SJSA1 (cell line): ENCODE results near the gene RNF2. TPM values are rescaled to one million over a fixed set of nuclear protein-coding genes. Genes with fewer than 3 reads are reported as not detected.
"Not testable (repeated sequence)": the region's sequence is repeated elsewhere in the genome, so short reads cannot be mapped to it uniquely, and the experiment has no call there.

Experiments
- DNase-seq, 2 experiments: peaks; one replicate each; pipeline ENCODE4 v3.0.0-alpha.2; 2015 to 2020; ENCODE audit warnings: low spot score in 2 of 2, low read depth in 1 of 2
- H3K27ac ChIP-seq: fragments of 250-450 bp; sonication (Bioruptor Pico); 2 replicates; pipeline ENCODE4 v1.5.1; 2020; ENCODE audit warnings: mild to moderate bottlenecking, moderate library complexity
- H3K27me3 ChIP-seq: fragments of 250-450 bp; sonication (Bioruptor Pico); replicated peaks from 2 replicates; pipeline ENCODE4 v1.5.1; 2020; ENCODE audit warnings: mild to moderate bottlenecking, moderate library complexity
- H3K36me3 ChIP-seq: fragments of 250-450 bp; sonication (Bioruptor Pico); 2 replicates; pipeline ENCODE4 v1.5.1; 2020; ENCODE audit warnings: mild to moderate bottlenecking
- H3K4me1 ChIP-seq: fragments of 250-450 bp; sonication (Bioruptor Pico); replicated peaks from 2 replicates; pipeline ENCODE4 v1.6.1; 2021; ENCODE audit warnings: mild to moderate bottlenecking
- H3K4me3 ChIP-seq: fragments of 250-450 bp; sonication (Bioruptor Pico); 2 replicates; pipeline ENCODE4 v1.5.1; 2020; ENCODE audit warnings: mild to moderate bottlenecking
- H3K9me3 ChIP-seq: fragments of 250-450 bp; sonication (Bioruptor Pico); replicated peaks from 2 replicates; pipeline ENCODE4 v1.5.1; 2020; ENCODE audit warnings: mild to moderate bottlenecking
- total RNA-seq: library from RNA; depleted of rRNA; stranded (reverse); fragments of >200 nt; shearing (Covaris generic); gene quantifications from 2 replicates; pipeline ENCODE4 v1.2.3, GENCODE V29; 2014

RNF2 gene
- total RNA-seq, 1 experiment from 2014 or later, result 20.9 TPM

DNA sequence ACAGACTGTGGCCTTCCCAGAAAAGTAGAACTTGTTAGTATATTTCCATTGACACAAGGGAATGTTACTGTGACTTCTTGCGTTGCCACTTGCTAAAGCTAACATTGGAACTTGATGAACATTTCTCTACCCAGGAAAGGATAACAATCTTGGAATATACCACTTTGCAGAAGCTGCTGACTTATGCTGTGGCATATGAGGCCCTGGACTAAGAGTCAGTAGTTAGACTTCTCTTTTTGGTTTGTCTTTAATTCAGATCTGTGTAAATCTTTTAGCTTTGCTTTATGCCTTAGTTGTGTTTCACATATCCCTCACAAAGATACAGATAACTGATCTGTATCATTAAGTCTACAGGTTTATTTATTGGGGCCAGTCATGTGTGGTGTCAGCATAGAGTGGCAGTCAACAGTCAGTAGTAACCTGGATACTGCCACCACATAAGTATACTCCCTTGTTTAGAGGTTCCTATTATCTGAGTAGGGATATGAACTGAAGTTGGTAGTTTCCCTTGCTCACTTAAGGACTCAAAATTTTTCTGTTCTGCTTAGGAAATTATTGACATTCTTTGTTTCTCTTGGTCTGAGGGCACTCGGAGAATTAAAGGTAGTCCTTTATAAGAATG lies 14.7 kb downstream of the RNF2 start:
- Histone ChIP-seq H3K9me3 (0 out of 2 replicates have a peak, but pooled peaks cover 2% of the 10 kb centered on the region), H3K4me3 (no peak overlapping the region), H3K36me3 (peaks cover 4% of the 10 kb centered on the region; the same call in 1 of the 2 replicates), H3K27me3 (no peaks in the 10 kb centered on the region), H3K27ac (no peak overlapping the region), H3K4me1 (no peaks in the 10 kb centered on the region)
- no peak for DNase-seq

DNA sequence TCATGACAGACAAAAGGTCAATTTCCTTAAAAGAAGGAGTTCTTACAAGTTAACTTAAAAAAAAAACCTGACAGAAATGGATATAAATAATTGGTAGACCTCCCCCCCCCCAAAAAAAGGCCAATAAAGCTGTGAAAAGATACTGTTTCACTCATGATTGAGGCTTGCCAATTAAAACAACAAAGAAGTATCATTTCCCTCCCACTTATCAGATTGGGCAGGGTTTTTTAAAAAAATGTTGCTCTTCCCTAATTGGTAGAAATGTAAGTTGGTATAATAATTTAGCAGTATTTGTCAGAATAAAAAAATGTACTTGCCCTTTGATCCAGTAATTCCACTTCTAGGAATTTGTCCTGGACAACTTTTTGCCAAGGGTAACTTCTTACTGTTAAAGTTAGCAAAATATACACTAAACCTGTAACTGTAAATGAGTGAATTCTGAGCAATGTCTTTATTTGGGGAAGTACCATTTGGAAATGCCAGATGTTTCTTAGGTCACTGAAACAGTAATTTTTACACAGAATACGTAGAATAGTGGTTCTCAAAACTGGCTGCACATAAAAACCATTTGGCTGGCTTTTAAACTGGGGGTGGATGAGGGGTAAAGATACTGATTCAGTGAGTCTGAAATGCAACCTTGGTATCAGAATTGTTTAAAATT lies 17.5 kb downstream of the RNF2 start:
- Histone ChIP-seq H3K4me3 (no peak overlapping the region), H3K36me3 (peaks cover 15% of the 10 kb centered on the region; the same call in 1 of the 2 replicates), H3K27me3 (no peaks in the 10 kb centered on the region), H3K9me3 (0 out of 2 replicates have a peak, but pooled peaks cover 2% of the 10 kb centered on the region), H3K4me1 (no peaks in the 10 kb centered on the region), H3K27ac (no peak overlapping the region)
- no peak for DNase-seq

DNA sequence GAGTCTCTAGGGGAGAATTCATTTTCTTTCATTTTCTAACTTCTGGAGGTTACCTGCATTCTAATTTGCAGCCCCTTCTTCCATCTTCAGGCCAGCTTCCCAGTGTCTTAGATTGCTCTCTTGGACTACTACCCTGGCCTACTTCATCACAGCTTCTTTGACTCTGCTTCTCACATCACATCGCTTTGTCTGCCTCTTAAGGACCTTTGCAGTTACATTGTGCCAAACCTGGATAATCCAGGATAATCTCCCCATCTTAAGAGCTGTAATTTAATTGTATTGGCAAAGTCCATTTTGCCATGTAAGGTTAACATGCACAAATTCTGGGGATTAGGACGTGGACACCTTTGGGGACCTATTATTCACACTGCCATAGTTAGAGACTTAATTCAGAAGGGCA lies 18.4 kb downstream of the RNF2 start:
- no peak overlapping the region for H3K4me3 ChIP-seq
- no peaks in the 10 kb centered on the region for H3K4me1 ChIP-seq
- H3K36me3 ChIP-seq, result peaks cover 15% of the 10 kb centered on the region; the same call in 1 of the 2 replicates
- H3K27me3 ChIP-seq, result no peaks in the 10 kb centered on the region
- no peak overlapping the region for H3K27ac ChIP-seq
- no peak for DNase-seq
- 0 out of 2 replicates have a peak, but pooled peaks cover 2% of the 10 kb centered on the region for H3K9me3 ChIP-seq

DNA sequence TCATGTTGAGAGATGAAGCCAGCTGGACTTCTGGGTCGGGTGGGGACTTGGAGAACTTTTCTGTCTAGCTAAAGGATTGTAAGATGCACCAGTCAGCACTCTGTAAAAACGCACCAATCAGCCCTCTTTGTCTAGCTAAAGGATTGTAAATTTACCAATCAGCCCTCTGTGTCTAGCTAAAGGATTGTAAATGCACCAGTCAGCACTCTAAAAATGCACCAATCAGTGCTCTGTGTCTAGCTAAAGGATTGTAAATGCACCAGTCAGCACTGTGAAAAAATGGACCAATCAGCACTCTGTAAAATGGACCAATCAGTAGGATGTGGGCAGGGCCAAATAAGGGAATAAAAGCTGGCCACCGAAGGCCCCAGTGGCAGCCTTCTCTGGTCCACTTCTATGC lies 19.6 kb downstream of the RNF2 start:
- H3K36me3 ChIP-seq, result peaks cover 17% of the 10 kb centered on the region; the same call in 1 of the 2 replicates
- H3K4me1 ChIP-seq, DNase-seq, H3K27me3 ChIP-seq, H3K9me3 ChIP-seq, H3K27ac ChIP-seq, H3K4me3 ChIP-seq: not testable (repeated sequence)

DNA sequence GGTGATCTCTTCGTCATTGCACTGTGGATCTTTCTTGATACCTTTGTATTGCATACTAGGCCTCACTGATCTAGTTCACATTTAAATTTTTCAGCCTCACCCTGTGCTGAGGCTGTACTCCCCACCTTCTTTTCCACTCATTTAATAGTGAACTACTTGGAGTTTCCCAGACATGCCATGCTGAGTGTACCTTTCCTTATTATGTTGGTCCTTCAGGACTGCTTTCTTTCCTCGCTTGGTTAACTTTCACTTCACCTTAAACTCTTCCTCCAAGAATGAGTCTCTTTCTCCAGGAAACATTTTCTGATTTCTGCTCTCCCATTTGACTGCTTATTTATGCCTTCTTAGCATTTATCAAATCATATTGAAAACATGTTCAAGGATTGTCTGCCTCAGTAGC lies 20.8 kb downstream of the RNF2 start:
- Histone ChIP-seq H3K9me3 (no peaks in the 10 kb centered on the region), H3K4me3 (no peak overlapping the region), H3K4me1 (no peaks in the 10 kb centered on the region), H3K27ac (no peak overlapping the region), H3K27me3 (no peaks in the 10 kb centered on the region), H3K36me3 (peaks cover 19% of the 10 kb centered on the region)
- DNase-seq, result no peak

DNA sequence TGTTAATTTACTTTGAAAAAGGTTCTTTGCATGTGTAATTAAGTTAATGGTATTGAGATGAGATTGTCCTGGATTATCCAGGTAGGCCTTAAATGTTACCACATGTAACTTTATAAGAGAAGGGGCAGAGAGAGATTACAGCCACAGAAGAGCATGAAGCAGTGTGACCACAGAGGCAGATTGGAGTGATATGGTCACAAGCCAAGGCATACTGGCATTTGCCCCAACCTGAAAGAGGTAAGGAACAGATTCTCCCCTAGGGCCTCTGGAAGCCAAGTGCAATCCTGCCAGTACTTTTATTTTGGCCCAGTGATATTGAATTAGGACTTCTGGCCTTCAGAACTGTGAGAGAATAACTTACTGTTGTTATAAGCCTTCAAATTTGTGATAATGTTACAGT lies 23.0 kb downstream of the RNF2 start:
- Histone ChIP-seq H3K4me3 (no peak overlapping the region), H3K27ac (no peak overlapping the region), H3K36me3 (peaks cover 25% of the 10 kb centered on the region), H3K27me3 (no peaks in the 10 kb centered on the region), H3K4me1 (peaks cover 2% of the 10 kb centered on the region; the same call in 1 of the 2 replicates), H3K9me3 (no peaks in the 10 kb centered on the region)
- DNase-seq, result no peak

DNA sequence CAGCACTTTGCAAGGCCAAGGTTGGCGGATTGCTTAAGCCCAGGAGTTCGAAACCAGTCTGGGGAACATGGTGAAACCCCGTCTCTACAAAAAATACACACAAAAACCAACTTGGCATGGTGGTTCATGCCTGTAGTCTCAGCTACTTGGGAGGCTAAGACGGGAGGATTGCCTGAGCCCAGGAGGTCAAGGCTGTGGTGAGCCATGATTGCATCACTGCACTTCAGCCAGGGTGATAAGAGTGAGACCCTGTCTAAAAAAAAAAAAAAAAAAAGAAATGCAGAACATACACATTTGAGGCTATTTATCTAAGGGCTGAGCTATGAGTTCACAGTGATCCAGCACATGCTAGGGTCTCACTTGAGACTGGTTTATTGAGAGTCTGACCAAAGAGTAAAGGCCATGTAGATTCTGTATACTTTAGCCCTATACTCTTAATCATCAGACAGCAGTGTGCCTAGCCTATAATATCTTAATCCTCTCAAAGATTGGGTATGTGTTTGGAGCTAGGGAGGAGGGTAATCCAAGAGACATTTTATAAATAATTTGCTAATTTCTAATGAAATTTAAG lies 23.9 kb downstream of the RNF2 start:
- Histone ChIP-seq H3K4me3 (no peak overlapping the region), H3K27ac (no peak overlapping the region), H3K9me3 (no peaks in the 10 kb centered on the region), H3K27me3 (no peaks in the 10 kb centered on the region), H3K36me3 (peaks cover 25% of the 10 kb centered on the region), H3K4me1 (peaks cover 11% of the 10 kb centered on the region)
- no peak for DNase-seq

DNA sequence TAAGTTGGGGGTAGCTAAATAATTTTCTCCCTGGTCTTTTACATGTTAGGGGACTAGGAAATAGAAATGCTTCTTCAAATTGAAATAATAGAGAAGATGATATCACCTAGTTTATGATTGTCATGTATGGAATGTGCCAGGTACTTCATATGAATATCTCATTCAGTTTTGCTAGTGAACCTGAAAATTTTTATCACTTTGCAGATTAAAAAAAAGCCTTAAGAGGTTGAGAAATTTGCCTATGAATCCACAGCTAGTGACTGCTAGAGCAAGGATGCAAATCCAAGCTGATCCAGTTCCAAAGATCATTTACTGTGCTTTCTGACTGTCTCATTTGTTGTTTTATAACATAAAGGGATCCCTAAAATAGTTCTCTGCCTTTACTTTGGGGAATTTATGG lies 24.7 kb downstream of the RNF2 start:
- Histone ChIP-seq H3K9me3 (no peaks in the 10 kb centered on the region), H3K4me1 (peaks cover 19% of the 10 kb centered on the region), H3K36me3 (peaks cover 21% of the 10 kb centered on the region), H3K4me3 (no peak overlapping the region), H3K27ac (no peak overlapping the region), H3K27me3 (no peaks in the 10 kb centered on the region)
- no peak for DNase-seq

DNA sequence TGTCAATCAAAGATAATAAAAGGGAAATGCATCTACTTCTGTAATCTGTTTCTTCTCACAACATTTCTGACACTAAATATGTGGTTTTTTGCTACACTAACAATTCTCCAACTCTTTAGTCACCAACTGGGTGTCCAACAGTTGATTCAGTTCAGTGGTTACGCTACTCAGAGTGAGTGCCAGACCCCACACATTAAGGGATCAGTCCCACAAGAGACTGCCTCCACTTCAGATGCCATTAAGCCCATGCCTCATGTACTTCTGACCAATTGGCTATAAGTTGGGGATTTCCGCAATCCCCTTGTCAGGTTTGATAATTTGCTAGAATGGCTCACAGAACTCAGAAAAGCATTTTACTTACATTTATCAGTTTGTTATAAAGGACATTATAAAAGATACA lies 28.4 kb downstream of the RNF2 start:
- Histone ChIP-seq H3K4me1 (peaks cover 26% of the 10 kb centered on the region), H3K9me3 (no peaks in the 10 kb centered on the region), H3K36me3 (peaks cover 10% of the 10 kb centered on the region; the same call in 1 of the 2 replicates), H3K27me3 (no peaks in the 10 kb centered on the region), H3K4me3 (no peak overlapping the region), H3K27ac (peak overlapping the region; percentile 41)
- DNase-seq, result peak; percentile 40 to 58

DNA sequence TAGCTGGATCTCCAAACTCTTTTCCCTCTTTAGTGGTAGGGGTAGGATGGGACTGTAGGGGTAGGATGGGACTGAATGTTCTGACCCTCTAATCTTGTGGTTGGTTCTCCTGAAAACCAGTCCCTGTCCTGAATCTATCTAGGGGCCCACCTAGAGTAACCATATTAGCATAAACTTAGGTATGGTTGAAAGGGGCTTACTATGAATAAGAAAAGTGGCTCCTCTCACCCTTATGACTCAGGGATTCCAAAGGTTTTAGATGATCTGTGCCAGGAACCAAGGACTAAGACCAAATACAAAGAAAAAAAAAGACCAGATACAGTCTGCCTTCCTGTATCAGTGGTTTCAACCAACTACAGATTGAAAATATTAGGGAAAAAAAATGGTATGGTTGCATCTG lies 28.9 kb downstream of the RNF2 start:
- Histone ChIP-seq H3K27ac (peak overlapping the region; percentile 41), H3K4me1 (peaks cover 26% of the 10 kb centered on the region), H3K36me3 (peaks cover 7% of the 10 kb centered on the region; the same call in 1 of the 2 replicates), H3K9me3 (no peaks in the 10 kb centered on the region), H3K27me3 (no peaks in the 10 kb centered on the region), H3K4me3 (no peak overlapping the region)
- no peak for DNase-seq

DNA sequence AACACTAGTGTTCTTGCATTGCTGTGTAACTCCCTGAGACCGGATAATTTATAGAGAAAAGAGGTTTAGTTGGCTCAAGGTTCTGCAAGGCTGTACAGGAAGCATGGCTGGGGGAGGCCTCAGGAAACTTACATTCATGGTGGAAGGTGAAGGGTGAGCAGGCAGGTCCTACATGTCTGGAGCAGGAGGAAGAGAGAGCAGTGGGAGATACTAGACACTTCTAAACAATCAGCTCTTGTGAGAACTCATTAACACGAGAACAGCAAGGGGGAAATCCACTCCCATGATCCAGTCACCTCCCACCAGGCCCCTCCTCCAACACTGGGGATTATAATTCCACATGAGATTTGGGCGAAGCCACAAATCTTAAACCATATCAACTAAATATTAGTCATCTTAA lies 30.1 kb downstream of the RNF2 start:
- no peak for DNase-seq
- Histone ChIP-seq H3K27me3 (no peaks in the 10 kb centered on the region), H3K27ac (no peak overlapping the region)

DNA sequence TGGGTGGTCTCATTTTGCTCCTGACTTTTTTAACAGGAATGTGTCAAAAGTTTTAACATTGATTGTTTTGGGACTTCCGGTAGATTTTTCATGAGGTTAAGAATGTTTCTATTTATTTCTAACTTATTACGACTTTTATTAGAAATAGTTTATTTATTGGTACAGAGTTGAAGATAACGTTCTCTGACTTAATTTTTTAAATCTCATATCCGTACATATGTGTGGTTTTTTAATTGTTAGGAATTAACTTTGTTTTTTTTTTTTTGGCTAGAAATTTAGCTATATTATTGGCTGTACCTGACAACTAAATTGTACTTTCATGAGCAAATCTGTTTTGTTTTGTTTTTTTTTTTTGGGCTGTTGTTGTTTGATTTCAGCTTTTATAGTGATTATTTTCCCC lies 32.0 kb downstream of the RNF2 start:
- Histone ChIP-seq H3K4me1 (peaks cover 26% of the 10 kb centered on the region), H3K27ac (no peak overlapping the region), H3K9me3 (no peaks in the 10 kb centered on the region), H3K36me3 (no peaks in the 10 kb centered on the region), H3K4me3 (no peak overlapping the region), H3K27me3 (no peaks in the 10 kb centered on the region)
- DNase-seq, result no peak

More for the DNA sequence above, 30.1 kb downstream of the RNF2 start:
- Histone ChIP-seq H3K4me3 (no peak overlapping the region), H3K36me3 (peaks cover 7% of the 10 kb centered on the region; the same call in 1 of the 2 replicates), H3K4me1 (peaks cover 26% of the 10 kb centered on the region), H3K9me3 (no peaks in the 10 kb centered on the region)

DNA sequence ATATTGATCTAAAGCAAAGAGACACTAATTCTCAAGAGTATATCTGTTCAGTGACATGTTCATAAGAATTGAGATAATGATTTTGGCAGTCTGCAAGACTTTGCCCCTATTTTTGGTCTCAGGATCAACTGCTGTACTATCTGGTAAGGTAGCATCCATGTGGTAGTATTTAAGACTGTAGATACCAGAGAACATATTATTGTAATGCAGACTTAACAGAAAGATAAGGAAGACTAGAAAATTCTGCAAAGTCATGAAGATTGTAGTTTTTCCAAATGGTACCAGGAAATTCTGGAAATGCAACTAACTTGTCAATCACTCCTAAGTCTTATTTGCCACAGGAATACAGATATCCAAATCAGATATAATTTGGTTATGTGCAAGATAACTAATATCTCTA lies 35.1 kb downstream of the RNF2 start:
- H3K4me1 ChIP-seq, result 0 out of 2 replicates have a peak, but pooled peaks cover 4% of the 10 kb centered on the region
- no peaks in the 10 kb centered on the region for H3K9me3 ChIP-seq
- H3K27ac ChIP-seq, result no peak overlapping the region
- no peak for DNase-seq
- H3K4me3 ChIP-seq, result no peak overlapping the region
- no peaks in the 10 kb centered on the region for H3K36me3 ChIP-seq
- no peaks in the 10 kb centered on the region for H3K27me3 ChIP-seq

DNA sequence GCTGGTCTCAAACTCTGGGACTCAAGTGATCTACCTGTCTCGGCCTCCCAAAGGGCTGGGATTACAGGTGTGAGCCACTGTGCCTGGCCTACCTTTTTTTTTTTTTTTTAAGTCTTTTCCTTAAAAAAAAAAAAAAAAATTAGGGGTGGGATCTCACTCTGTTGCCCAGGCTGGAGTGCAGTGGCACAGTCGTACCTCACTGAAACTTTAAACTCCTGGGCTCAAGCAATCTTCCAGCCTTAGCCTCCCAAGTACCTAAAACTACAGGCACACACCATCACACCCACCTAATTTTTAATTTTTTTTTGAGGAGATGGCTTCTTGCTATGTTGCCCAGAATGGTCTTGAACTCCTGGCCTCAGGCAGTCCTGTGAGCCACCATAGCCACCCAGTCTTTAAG lies 38.5 kb downstream of the RNF2 start:
- no peak for DNase-seq
- Histone ChIP-seq H3K27ac (no peak overlapping the region), H3K9me3 (no peaks in the 10 kb centered on the region), H3K36me3 (peaks cover 10% of the 10 kb centered on the region), H3K4me3 (no peak overlapping the region), H3K27me3 (no peaks in the 10 kb centered on the region), H3K4me1 (no peaks in the 10 kb centered on the region)
